OCI-LY7 (cell line): ENCODE measurements around the gene DCTN3. TPM values are rescaled to one million over a fixed set of nuclear protein-coding genes. Genes with fewer than 3 reads are reported as not detected.

Source experiments
- BruUV-seq: library from RNA; stranded (reverse); fragments of 400-500 nt; replicated peaks from 2 replicates; lab custom pipeline; 2021; lab: Mats Ljungman, UMichigan
- CTCF ChIA-PET: fragments of 300-600 bp; sonication (Branson Sonifier 250); formaldehyde crosslinking; loops from one replicate; lab custom pipeline; 2022; ENCODE audit warnings: antibody characterized with exemption; ENCODE audit not compliant: unreplicated experiment; lab: Charles Lee
- POLR2A ChIA-PET: fragments of 300-600 bp; sonication (Branson Sonifier 250); formaldehyde crosslinking; loops from one replicate; lab custom pipeline; 2022; ENCODE audit warnings: antibody characterized with exemption; lab: Charles Lee
- DNase-seq: peaks from one replicate; pipeline ENCODE4 v3.0.0-alpha.2; 2015; ENCODE audit warnings: low spot score
- H2AFZ ChIP-seq: fragments of 200-600 bp; sonication (generic), shearing (Covaris generic); 2 replicates; pipeline ENCODE4 v1.6.1; 2014; ENCODE audit warnings: mild to moderate bottlenecking, antibody characterized with exemption, low read length, moderate library complexity
- H3K27ac ChIP-seq: fragments of 200-600 bp; sonication (generic); 2 replicates; pipeline ENCODE4 v1.5.1; 2014; ENCODE audit warnings: mixed run types, low read depth, mild to moderate bottlenecking, moderate library complexity, low read length, inconsistent platforms; ENCODE audit not compliant: poor library complexity, severe bottlenecking
- H3K36me3 ChIP-seq: fragments of 200-600 bp; sonication (generic); 2 replicates; pipeline ENCODE4 v1.6.1; 2014; ENCODE audit warnings: mild to moderate bottlenecking, antibody characterized with exemption, low read length, moderate library complexity, mixed read lengths; ENCODE audit not compliant: insufficient read depth
- H3K4me1 ChIP-seq: fragments of 200-600 bp; sonication (generic); 2 replicates; pipeline ENCODE4 v1.5.1; 2014; ENCODE audit warnings: mild to moderate bottlenecking, low read length; ENCODE audit not compliant: insufficient read depth, poor library complexity, severe bottlenecking
- H3K4me2 ChIP-seq: fragments of 200-600 bp; sonication (generic); 2 replicates; pipeline ENCODE4 v1.6.1; 2014; ENCODE audit warnings: mild to moderate bottlenecking, low read length
- H3K4me3 ChIP-seq: fragments of 200-600 bp; sonication (generic); 2 replicates; pipeline ENCODE4 v1.5.1; 2014; ENCODE audit warnings: mild to moderate bottlenecking, low read depth, low read length; ENCODE audit not compliant: poor library complexity, severe bottlenecking
- H3K79me2 ChIP-seq: fragments of 200-600 bp; sonication (generic); 2 replicates; pipeline ENCODE4 v1.6.1; 2016; ENCODE audit warnings: low read depth, mild to moderate bottlenecking, low read length, moderate library complexity, mixed read lengths; ENCODE audit not compliant: insufficient read depth
- H3K9me2 ChIP-seq: fragments of 200-600 bp; sonication (generic); 2 replicates; pipeline ENCODE4 v1.6.1; 2016; ENCODE audit warnings: mild to moderate bottlenecking, low read length, mixed read lengths; ENCODE audit not compliant: insufficient read depth
- H3K9me3 ChIP-seq: fragments of 200-600 bp; sonication (generic); 2 replicates; pipeline ENCODE4 v1.6.1; 2014; ENCODE audit warnings: mild to moderate bottlenecking, mixed run types, low read length, mixed read lengths
- H4K20me1 ChIP-seq: fragments of 200-600 bp; sonication (generic); 2 replicates; pipeline ENCODE4 v1.6.1; 2014; ENCODE audit warnings: mild to moderate bottlenecking, antibody characterized with exemption, low read length, moderate library complexity, mixed read lengths; ENCODE audit not compliant: insufficient read depth
- EZH2phosphoT487 ChIP-seq: fragments of 200-600 bp; sonication (generic); IDR thresholded peaks from 2 replicates; pipeline ENCODE4 v1.6.1; 2018; ENCODE audit warnings: low read depth, borderline replicate concordance, mild to moderate bottlenecking, mixed run types, antibody characterized with exemption, low read length, moderate library complexity, mixed read lengths
- intact Hi-C: fragments of 100-400 bp; cut with micrococcal nuclease; formaldehyde crosslinking; loops from one replicate; pipeline ENCODE4 v1.10.0; 2022; ENCODE audit not compliant: unreplicated experiment
- total RNA-seq, 2 experiments: library from RNA; depleted of rRNA in 1 of 2; stranded (reverse); fragments of >200 nt in 1 of 2; shearing (Covaris generic) in 1 of 2; gene quantifications; 2 replicates each; pipeline ENCODE4 v1.2.3, GENCODE V29; 2014 to 2022
- TF ChIP-seq, protein P1 (sequence below): fragments of 200-600 bp; sonication (generic); conservative IDR thresholded peaks from 2 replicates; pipeline ENCODE4 v1.5.1; 2014; ENCODE audit warnings: mild to moderate bottlenecking, antibody characterized with exemption, low read length, moderate library complexity, mixed read lengths

Gene DCTN3
- total RNA-seq, 2 experiments from 2014 or later, result 79.7 to 84.2 TPM

- CTCF ChIA-PET, result interaction anchor here (0.5 to 3.3 kb wide), 2 partner anchors 16 to 127 kb away, joined by 4 to 13 read pairs; partner anchors contain the start of gene GALT
- intact Hi-C loops, result no loop called here
- no peak within 1 kb of the TSS for H2AFZ ChIP-seq
- no peak within 1 kb of the TSS for H3K4me2 ChIP-seq
- POLR2A ChIA-PET, result no interaction called here
- no peaks in the 10 kb centered on the region for H4K20me1 ChIP-seq
- H3K9me3 ChIP-seq, result no peaks in the 10 kb centered on the region
- H3K4me1 ChIP-seq, result peaks cover 13% of the 10 kb centered on the region
- TF ChIP-seq EZH2phosphoT487, result no peak
- TF ChIP-seq, protein P1, sequence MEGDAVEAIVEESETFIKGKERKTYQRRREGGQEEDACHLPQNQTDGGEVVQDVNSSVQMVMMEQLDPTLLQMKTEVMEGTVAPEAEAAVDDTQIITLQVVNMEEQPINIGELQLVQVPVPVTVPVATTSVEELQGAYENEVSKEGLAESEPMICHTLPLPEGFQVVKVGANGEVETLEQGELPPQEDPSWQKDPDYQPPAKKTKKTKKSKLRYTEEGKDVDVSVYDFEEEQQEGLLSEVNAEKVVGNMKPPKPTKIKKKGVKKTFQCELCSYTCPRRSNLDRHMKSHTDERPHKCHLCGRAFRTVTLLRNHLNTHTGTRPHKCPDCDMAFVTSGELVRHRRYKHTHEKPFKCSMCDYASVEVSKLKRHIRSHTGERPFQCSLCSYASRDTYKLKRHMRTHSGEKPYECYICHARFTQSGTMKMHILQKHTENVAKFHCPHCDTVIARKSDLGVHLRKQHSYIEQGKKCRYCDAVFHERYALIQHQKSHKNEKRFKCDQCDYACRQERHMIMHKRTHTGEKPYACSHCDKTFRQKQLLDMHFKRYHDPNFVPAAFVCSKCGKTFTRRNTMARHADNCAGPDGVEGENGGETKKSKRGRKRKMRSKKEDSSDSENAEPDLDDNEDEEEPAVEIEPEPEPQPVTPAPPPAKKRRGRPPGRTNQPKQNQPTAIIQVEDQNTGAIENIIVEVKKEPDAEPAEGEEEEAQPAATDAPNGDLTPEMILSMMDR, result no peak
- H3K4me3 ChIP-seq, result no peak within 1 kb of the TSS
- no TSS peak for BruUV-seq
- no peak for DNase-seq
- no peaks in the 10 kb centered on the region for H3K36me3 ChIP-seq
- H3K27ac ChIP-seq, result no peak within 1 kb of the TSS
- H3K9me2 ChIP-seq, result no peaks in the 10 kb centered on the region
- no peaks in the 10 kb centered on the region for H3K79me2 ChIP-seq
Measured at GRCh38 chr9:34662526-34663302, 42.4 kb upstream of the DCTN3 start, which contains the start of gene CCL27. Gene CCL27 (minus strand): TSS chr9:34662657. CDS start chr9:34662633, 24 bp downstream.

DNA sequence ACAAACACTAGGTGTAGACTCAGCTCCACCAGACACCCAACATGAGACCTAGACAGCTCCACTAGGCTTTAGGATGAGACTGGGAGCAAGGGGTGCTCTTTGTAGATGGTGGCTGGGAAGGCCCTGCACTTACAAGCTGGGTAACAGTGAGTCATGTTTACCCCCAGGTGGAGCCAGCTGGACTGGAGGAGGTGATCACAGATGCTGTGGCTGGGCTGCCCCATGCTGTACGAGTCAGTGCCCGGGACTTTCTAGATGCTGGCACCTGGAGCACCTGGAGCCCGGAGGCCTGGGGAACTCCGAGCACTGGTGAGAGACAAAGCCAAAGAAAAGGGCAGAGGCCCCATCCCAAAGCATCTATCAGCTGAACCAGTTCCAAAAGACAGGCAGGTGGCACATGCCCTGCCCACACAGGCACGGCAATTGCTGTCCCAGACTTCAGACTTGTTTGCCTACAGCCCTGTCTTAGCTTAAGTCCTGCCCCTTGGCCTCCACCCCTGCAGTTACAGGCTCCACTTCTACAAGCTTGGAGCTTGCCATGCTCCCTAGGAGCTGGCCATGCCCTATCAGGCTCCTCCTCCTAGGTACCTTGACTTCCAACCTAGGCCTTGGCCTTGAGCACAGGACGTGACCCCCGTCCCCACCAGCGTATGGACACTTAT, 39.4 kb upstream of the DCTN3 start:
- H3K4me1 ChIP-seq, result peaks cover 4% of the 10 kb centered on the region
- TF ChIP-seq, protein P1, result no peak
- no peak for TF ChIP-seq EZH2phosphoT487
- no peaks in the 10 kb centered on the region for H3K9me2 ChIP-seq
- BruUV-seq, result no TSS peak
- intact Hi-C loops, result no loop called here
- H3K27ac ChIP-seq, result no peak overlapping the region
- no peaks in the 10 kb centered on the region for H4K20me1 ChIP-seq
- no peak overlapping the region for H2AFZ ChIP-seq
- H3K4me2 ChIP-seq, result no peak overlapping the region
- no peaks in the 10 kb centered on the region for H3K36me3 ChIP-seq
- H3K9me3 ChIP-seq, result no peaks in the 10 kb centered on the region
- peak; percentile 10 for DNase-seq
- POLR2A ChIA-PET, result interaction anchor here (1.1 kb wide), 1 partner anchor 22 kb away, joined by 4 read pairs; the partner anchor contains the start of gene SIGMAR1
- CTCF ChIA-PET, result interaction anchor here (3.3 kb wide), 1 partner anchor 13 kb away, joined by 13 read pairs; the partner anchor contains the start of gene GALT
- no peak overlapping the region for H3K4me3 ChIP-seq
- no peaks in the 10 kb centered on the region for H3K79me2 ChIP-seq
